Memory B cell (primary cell): ENCODE data around the gene HSD17B12.
"Not testable (repeated sequence)": the region's sequence is repeated elsewhere in the genome, so short reads cannot be mapped to it uniquely, and the experiment has no call there.

Source experiments
- ATAC-seq: fragments of 150-1000 bp; cut with Tn5 transposase; 2 replicates; pipeline ENCODE4 v1.10.0; 2021; ENCODE audit warnings: low read depth, mild to moderate bottlenecking, moderate library complexity
- DNase-seq, 2 donors: peaks; one replicate each; pipeline ENCODE4 v3.0.0; 2022; ENCODE audit warnings: low spot score in 2 of 2
- H3K27ac Mint-ChIP-seq: one replicate; pipeline ENCODE4 v1.8.0; 2022; ENCODE audit warnings: mild to moderate bottlenecking, moderate library complexity, mixed read lengths
- H3K27me3 Mint-ChIP-seq: one replicate; pipeline ENCODE4 v1.8.0; 2022; ENCODE audit warnings: mixed read lengths
- H3K36me3 Mint-ChIP-seq: one replicate; pipeline ENCODE4 v1.8.0; 2022; ENCODE audit warnings: mild to moderate bottlenecking, mixed read lengths
- H3K4me1 Mint-ChIP-seq: one replicate; pipeline ENCODE4 v1.8.0; 2022; ENCODE audit warnings: mixed read lengths
- H3K4me3 Mint-ChIP-seq: one replicate; pipeline ENCODE4 v1.8.0; 2022; ENCODE audit warnings: mild to moderate bottlenecking, moderate library complexity, mixed read lengths
- H3K9me3 Mint-ChIP-seq: one replicate; pipeline ENCODE4 v1.8.0; 2022; ENCODE audit warnings: mixed read lengths

Gene HSD17B12

GRCh38 chr11:43738600-43739409 lies 58.3 kb downstream of the HSD17B12 start:
- Mint-ChIP-seq H3K27ac (no peak overlapping the region), H3K27me3 (no peaks in the 10 kb centered on the region), H3K4me1 (peaks cover 16% of the 10 kb centered on the region), H3K9me3 (peaks cover 15% of the 10 kb centered on the region), H3K4me3 (no peak overlapping the region), H3K36me3 (peaks cover 39% of the 10 kb centered on the region)
- ATAC-seq (no peak), DNase-seq (no peak)

- ATAC-seq: no peak
- Mint-ChIP-seq H3K36me3 (peaks cover 37% of the 10 kb centered on the region), H3K9me3 (peaks cover 20% of the 10 kb centered on the region), H3K4me3 (no peak overlapping the region), H3K4me1 (peaks cover 3% of the 10 kb centered on the region), H3K27ac (no peak overlapping the region), H3K27me3 (no peaks in the 10 kb centered on the region)
- DNase-seq: no peak
Observed at GRCh38 chr11:43746670-43747069, 66.1 kb downstream of the HSD17B12 start.

GRCh38 chr11:43747130-43747802 lies 66.7 kb downstream of the HSD17B12 start:
- Mint-ChIP-seq H3K36me3 (peaks cover 35% of the 10 kb centered on the region), H3K4me3 (no peak overlapping the region)

GRCh38 chr11:43748095-43748494 lies 67.6 kb downstream of the HSD17B12 start:
- H3K27ac Mint-ChIP-seq: no peak overlapping the region
- H3K4me1 Mint-ChIP-seq: peaks cover 3% of the 10 kb centered on the region
- DNase-seq (no peak), ATAC-seq (no peak)
- no peaks in the 10 kb centered on the region for H3K27me3 Mint-ChIP-seq
- no peak overlapping the region for H3K4me3 Mint-ChIP-seq
- peaks cover 31% of the 10 kb centered on the region for H3K36me3 Mint-ChIP-seq
- H3K9me3 Mint-ChIP-seq: peaks cover 20% of the 10 kb centered on the region

More at GRCh38 chr11:43747130-43747802, 66.7 kb downstream of the HSD17B12 start:
- no peaks in the 10 kb centered on the region for H3K27me3 Mint-ChIP-seq
- peaks cover 20% of the 10 kb centered on the region for H3K9me3 Mint-ChIP-seq
- ATAC-seq (no peak), DNase-seq (no peak)
- no peak overlapping the region for H3K27ac Mint-ChIP-seq
- peaks cover 3% of the 10 kb centered on the region for H3K4me1 Mint-ChIP-seq

GRCh38 chr11:43751726-43752125 lies 71.2 kb downstream of the HSD17B12 start:
- Mint-ChIP-seq H3K4me1 (no peaks in the 10 kb centered on the region), H3K36me3 (peaks cover 32% of the 10 kb centered on the region), H3K27me3 (no peaks in the 10 kb centered on the region), H3K27ac (no peak overlapping the region), H3K4me3 (no peak overlapping the region), H3K9me3 (peaks cover 6% of the 10 kb centered on the region)
- ATAC-seq (no peak), DNase-seq (no peak)

GRCh38 chr11:43756575-43756974 lies 76.0 kb downstream of the HSD17B12 start:
- Mint-ChIP-seq H3K4me1 (no peaks in the 10 kb centered on the region), H3K27me3 (no peaks in the 10 kb centered on the region), H3K27ac (no peak overlapping the region), H3K4me3 (no peak overlapping the region), H3K36me3 (peaks cover 29% of the 10 kb centered on the region), H3K9me3 (no peaks in the 10 kb centered on the region)
- ATAC-seq (no peak), DNase-seq (no peak)

GRCh38 chr11:43758927-43759326 lies 78.4 kb downstream of the HSD17B12 start:
- Mint-ChIP-seq H3K27ac (no peak overlapping the region), H3K9me3 (peaks cover 1% of the 10 kb centered on the region), H3K27me3 (no peaks in the 10 kb centered on the region), H3K4me3 (no peak overlapping the region), H3K4me1 (no peaks in the 10 kb centered on the region), H3K36me3 (peaks cover 32% of the 10 kb centered on the region)
- ATAC-seq (no peak), DNase-seq (no peak)

- H3K36me3 Mint-ChIP-seq: peaks cover 34% of the 10 kb centered on the region
- H3K9me3 Mint-ChIP-seq: peaks cover 12% of the 10 kb centered on the region
- H3K27me3 Mint-ChIP-seq: no peaks in the 10 kb centered on the region
- DNase-seq: no peak
- no peak overlapping the region for H3K27ac Mint-ChIP-seq
- no peak overlapping the region for H3K4me3 Mint-ChIP-seq
- no peak for ATAC-seq
- no peaks in the 10 kb centered on the region for H3K4me1 Mint-ChIP-seq
Observed at GRCh38 chr11:43760902-43761301, 80.4 kb downstream of the HSD17B12 start.

- ATAC-seq: no peak
- Mint-ChIP-seq H3K27ac (no peak overlapping the region), H3K36me3 (peaks cover 33% of the 10 kb centered on the region), H3K4me3 (no peak overlapping the region), H3K9me3 (peaks cover 12% of the 10 kb centered on the region), H3K4me1 (no peaks in the 10 kb centered on the region), H3K27me3 (no peaks in the 10 kb centered on the region)
- no peak for DNase-seq
Observed at GRCh38 chr11:43765194-43765593, 84.7 kb downstream of the HSD17B12 start.

- not testable (repeated sequence) for H3K4me3 Mint-ChIP-seq, H3K27me3 Mint-ChIP-seq, ATAC-seq, H3K4me1 Mint-ChIP-seq, H3K27ac Mint-ChIP-seq, DNase-seq
- Mint-ChIP-seq H3K36me3 (peaks cover 29% of the 10 kb centered on the region), H3K9me3 (peaks cover 12% of the 10 kb centered on the region)
Observed at GRCh38 chr11:43768654-43769053, 88.1 kb downstream of the HSD17B12 start.

GRCh38 chr11:43770173-43770572 lies 89.6 kb downstream of the HSD17B12 start:
- peaks cover 26% of the 10 kb centered on the region for H3K36me3 Mint-ChIP-seq
- ATAC-seq: no peak
- peaks cover 6% of the 10 kb centered on the region for H3K9me3 Mint-ChIP-seq
- H3K27ac Mint-ChIP-seq: no peak overlapping the region
- no peaks in the 10 kb centered on the region for H3K27me3 Mint-ChIP-seq
- H3K4me1 Mint-ChIP-seq: no peaks in the 10 kb centered on the region
- no peak overlapping the region for H3K4me3 Mint-ChIP-seq
- no peak for DNase-seq

GRCh38 chr11:43772733-43773132 lies 92.2 kb downstream of the HSD17B12 start:
- peaks cover 17% of the 10 kb centered on the region for H3K36me3 Mint-ChIP-seq
- no peak overlapping the region for H3K27ac Mint-ChIP-seq
- ATAC-seq (no peak), DNase-seq (no peak)
- H3K27me3 Mint-ChIP-seq: no peaks in the 10 kb centered on the region
- no peak overlapping the region for H3K4me3 Mint-ChIP-seq
- H3K9me3 Mint-ChIP-seq: peaks cover 1% of the 10 kb centered on the region
- H3K4me1 Mint-ChIP-seq: no peaks in the 10 kb centered on the region

GRCh38 chr11:43774786-43775185 lies 94.2 kb downstream of the HSD17B12 start:
- Mint-ChIP-seq H3K27me3 (no peaks in the 10 kb centered on the region), H3K4me3 (no peak overlapping the region), H3K36me3 (peaks cover 18% of the 10 kb centered on the region), H3K4me1 (no peaks in the 10 kb centered on the region), H3K27ac (no peak overlapping the region), H3K9me3 (peaks cover 1% of the 10 kb centered on the region)
- DNase-seq (no peak), ATAC-seq (no peak)

GRCh38 chr11:43779306-43779705 lies 98.8 kb downstream of the HSD17B12 start:
- Mint-ChIP-seq H3K4me1 (no peaks in the 10 kb centered on the region), H3K27me3 (no peaks in the 10 kb centered on the region), H3K4me3 (no peak overlapping the region), H3K27ac (no peak overlapping the region), H3K9me3 (peaks cover 11% of the 10 kb centered on the region), H3K36me3 (peaks cover 35% of the 10 kb centered on the region)
- no peak for ATAC-seq
- no peak for DNase-seq
